ENCODE measurements around the gene SLC43A3. TPM values are rescaled to one million over a fixed set of nuclear protein-coding genes. Genes with fewer than 3 reads are reported as not detected.

The SLC43A3 gene
- total and polyA plus RNA-seq, 2 donors (not counting 3 experiments of a cell fraction or from before 2014, with no cell fraction given) = 68.9 to 104 TPM

DNA sequence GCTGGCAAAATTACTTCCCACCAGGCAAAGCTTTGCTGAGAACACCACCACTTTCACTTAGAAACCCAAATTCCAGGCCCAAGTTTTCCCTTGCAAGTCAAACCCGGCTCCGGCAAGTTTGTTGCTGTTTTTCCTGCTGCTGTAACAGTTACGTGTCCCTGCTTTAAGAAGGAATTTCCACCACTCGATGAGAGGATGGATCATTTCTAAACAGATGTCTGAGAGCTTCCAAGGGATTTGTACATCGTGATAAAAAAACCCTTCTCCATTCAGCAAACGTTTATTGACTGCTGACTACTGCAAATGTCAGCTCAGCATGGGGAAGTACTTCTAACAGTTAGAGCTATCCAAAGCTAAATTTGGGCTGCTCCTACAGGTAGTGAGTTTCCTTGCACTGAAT lies 69.1 kb downstream of the SLC43A3 start:
- POLR2A ChIA-PET = interaction anchor here (0.6 kb wide), 1 partner anchor 12 kb away, joined by 4 read pairs; no protein-coding TSS in a partner anchor
- CTCF ChIA-PET = interaction anchor here (1.2 to 2.7 kb wide), 2 partner anchors 12 to 101 kb away, joined by 5 to 13 read pairs; no protein-coding TSS in a partner anchor
- Histone ChIP-seq H3K27me3 (ENCODE audit: control insufficient read depth in 2 of 2, insufficient read depth in 2 of 2, low read length in 2 of 2) (peaks cover 0 to 5% of the 10 kb centered on the region in 2 experiments), H3K36me3 (ENCODE audit: control insufficient read depth in 2 of 2, extremely low read depth in 1 of 2, insufficient read depth in 2 of 2, low read length in 2 of 2) (no peaks in the 10 kb centered on the region), H3K9me1 (replicated peaks; ENCODE audit: control insufficient read depth, extremely low read depth, insufficient read depth, low read length) (no peaks in the 10 kb centered on the region), H3K9ac (replicated peaks; ENCODE audit: extremely low read depth, insufficient read depth, low read length) (no peak overlapping the region), H2AFZ (ENCODE audit: low read depth, low read length) (no peak overlapping the region), H3K4me2 (ENCODE audit: insufficient read depth, low read length) (no peak overlapping the region), H3K4me3 (replicated peaks in 1 of 3; ENCODE audit: insufficient read depth in 1 of 3, low read depth in 1 of 3, low read length in 3 of 3) (no peak overlapping the region), H4K20me1 (replicated peaks; ENCODE audit: control insufficient read depth, extremely low read depth, insufficient read depth, low read length) (no peaks in the 10 kb centered on the region), H3K27ac (ENCODE audit: insufficient read depth, low read depth, low read length) (no peak overlapping the region), H3K79me2 (ENCODE audit: control insufficient read depth, insufficient read depth, low read length) (no peaks in the 10 kb centered on the region), H3K9me3 (replicated peaks; ENCODE audit: control insufficient read depth, insufficient read depth, low read length) (no peaks in the 10 kb centered on the region), H3K4me1 (ENCODE audit: control insufficient read depth, extremely low read depth, insufficient read depth, low read length) (no peaks in the 10 kb centered on the region)
- DNase-seq (ENCODE audit: low read depth, low spot score) (no peak), FAIRE-seq (no peak)
- TF ChIP-seq FOS (IDR thresholded peaks at IDR 0.05; ENCODE audit: borderline replicate concordance, insufficient read depth, low read length) (no peak), JUN (IDR thresholded peaks at IDR 0.05; ENCODE audit: borderline replicate concordance, insufficient read depth, insufficient read length, low read depth) (no peak), MYC (IDR thresholded peaks at IDR 0.05; ENCODE audit: low read depth, low read length) (no peak), GATA2 (IDR thresholded peaks at IDR 0.05; ENCODE audit: insufficient read depth, insufficient read length, low read depth, low read length) (no peak), POLR2AphosphoS5 (IDR thresholded peaks at IDR 0.05; ENCODE audit: insufficient read depth, low read depth, low read length) (no peak), POLR2A (IDR thresholded peaks at IDR 0.05; ENCODE audit: low read depth, low read length) (no peak), EZH2 (IDR thresholded peaks at IDR 0.05; ENCODE audit: borderline replicate concordance, low read depth, low read length, severe bottlenecking) (no peak)
- TF ChIP-seq, protein P1, sequence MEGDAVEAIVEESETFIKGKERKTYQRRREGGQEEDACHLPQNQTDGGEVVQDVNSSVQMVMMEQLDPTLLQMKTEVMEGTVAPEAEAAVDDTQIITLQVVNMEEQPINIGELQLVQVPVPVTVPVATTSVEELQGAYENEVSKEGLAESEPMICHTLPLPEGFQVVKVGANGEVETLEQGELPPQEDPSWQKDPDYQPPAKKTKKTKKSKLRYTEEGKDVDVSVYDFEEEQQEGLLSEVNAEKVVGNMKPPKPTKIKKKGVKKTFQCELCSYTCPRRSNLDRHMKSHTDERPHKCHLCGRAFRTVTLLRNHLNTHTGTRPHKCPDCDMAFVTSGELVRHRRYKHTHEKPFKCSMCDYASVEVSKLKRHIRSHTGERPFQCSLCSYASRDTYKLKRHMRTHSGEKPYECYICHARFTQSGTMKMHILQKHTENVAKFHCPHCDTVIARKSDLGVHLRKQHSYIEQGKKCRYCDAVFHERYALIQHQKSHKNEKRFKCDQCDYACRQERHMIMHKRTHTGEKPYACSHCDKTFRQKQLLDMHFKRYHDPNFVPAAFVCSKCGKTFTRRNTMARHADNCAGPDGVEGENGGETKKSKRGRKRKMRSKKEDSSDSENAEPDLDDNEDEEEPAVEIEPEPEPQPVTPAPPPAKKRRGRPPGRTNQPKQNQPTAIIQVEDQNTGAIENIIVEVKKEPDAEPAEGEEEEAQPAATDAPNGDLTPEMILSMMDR (IDR thresholded peaks at IDR 0.05; ENCODE audit: extremely low read depth in 1 of 2, insufficient read depth in 1 of 2, low read depth in 1 of 2, low read length in 2 of 2) = no peak
- TF ChIP-seq, protein P2, sequence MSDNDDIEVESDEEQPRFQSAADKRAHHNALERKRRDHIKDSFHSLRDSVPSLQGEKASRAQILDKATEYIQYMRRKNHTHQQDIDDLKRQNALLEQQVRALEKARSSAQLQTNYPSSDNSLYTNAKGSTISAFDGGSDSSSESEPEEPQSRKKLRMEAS (IDR thresholded peaks at IDR 0.05; ENCODE audit: insufficient read depth, insufficient read length) = no peak
- no TSS peak for BruUV-seq (replicated peaks)
- intact Hi-C loops (cut with micrococcal nuclease) (no loop called here), dilution Hi-C loops (cut with MboI; ENCODE audit: extremely low pct_ligation_motif_present, low sequenced_read_pairs) (no loop called here)
